Measurements from ENCODE around the gene IAPP. TPM values are rescaled to one million over a fixed set of nuclear protein-coding genes. Genes with fewer than 3 reads are reported as not detected.
"Not testable (repeated sequence)": the region's sequence is repeated elsewhere in the genome, so short reads cannot be mapped to it uniquely, and the experiment has no call there.

The IAPP gene
- total and polyA plus RNA-seq, 9 donors, result not detected

- Histone ChIP-seq H3K9me3 (no peaks in the 10 kb centered on the region), H3K27ac (no peak overlapping the region), H3K36me3 (no peaks in the 10 kb centered on the region), H3K4me3 (no peak overlapping the region), H3K27me3 (no peaks in the 10 kb centered on the region), H3K4me1 (ENCODE audit: insufficient read depth) (no peaks in the 10 kb centered on the region)
- intact Hi-C loops (cut with DNase I), result no loop called here
- no peak for DNase-seq
- WGBS, 3 donors, result 54 to 74% (median 61%) methylated on average over 16 of the region's 16 CpGs
- TF ChIP-seq CTCF (IDR thresholded peaks at IDR 0.05) (no peak), EP300 (IDR thresholded peaks at IDR 0.05) (no peak), POLR2A (IDR thresholded peaks at IDR 0.05) (no peak)
Measured at GRCh38 chr12:21413369-21414277, 40.9 kb downstream of the IAPP start.

- TF ChIP-seq EP300 (IDR thresholded peaks at IDR 0.05) (no peak), CTCF (IDR thresholded peaks at IDR 0.05) (no peak), POLR2A (IDR thresholded peaks at IDR 0.05) (no peak)
- H3K27ac ChIP-seq, result no peak overlapping the region
- no peak for DNase-seq
- H3K9me3 ChIP-seq, result no peaks in the 10 kb centered on the region
- no peaks in the 10 kb centered on the region for H3K27me3 ChIP-seq
- H3K4me3 ChIP-seq, result no peak overlapping the region
- H3K36me3 ChIP-seq, result no peaks in the 10 kb centered on the region
- intact Hi-C loops (cut with DNase I), result no loop called here
- 54 to 58% (median 54%) methylated on average over 4 of the region's 4 CpGs for WGBS, 3 donors
- no peaks in the 10 kb centered on the region for H3K4me1 ChIP-seq (ENCODE audit: insufficient read depth)
Measured at GRCh38 chr12:21416511-21417121, 43.9 kb downstream of the IAPP start.

- WGBS, 3 donors, result 79 to 82% (median 81%) methylated on average over 5 of the region's 5 CpGs
- H3K4me1 ChIP-seq (ENCODE audit: insufficient read depth); intact Hi-C loops (cut with DNase I); H3K4me3 ChIP-seq; DNase-seq; H3K9me3 ChIP-seq; H3K27ac ChIP-seq; H3K36me3 ChIP-seq; H3K27me3 ChIP-seq: not testable (repeated sequence)
Measured at GRCh38 chr12:21418398-21418797, 45.7 kb downstream of the IAPP start.

- H3K36me3 ChIP-seq; H3K4me1 ChIP-seq (ENCODE audit: insufficient read depth); H3K4me3 ChIP-seq; intact Hi-C loops (cut with DNase I); H3K27ac ChIP-seq; DNase-seq; H3K27me3 ChIP-seq; H3K9me3 ChIP-seq: not testable (repeated sequence)
- WGBS, 3 donors, result 83 to 85% (median 85%) methylated on average over 29 to 30 of the region's 30 CpGs
Measured at GRCh38 chr12:21419009-21419699, 46.5 kb downstream of the IAPP start.

- no peak for TF ChIP-seq EP300 (IDR thresholded peaks at IDR 0.05)
- TF ChIP-seq CTCF (IDR thresholded peaks at IDR 0.05), result no peak
- TF ChIP-seq POLR2A (IDR thresholded peaks at IDR 0.05), result no peak
- no peak for DNase-seq
- 50 to 80% (median 57%) methylated on average over 4 of the region's 4 CpGs for WGBS, 3 donors
- no peaks in the 10 kb centered on the region for H3K27me3 ChIP-seq
- intact Hi-C loops (cut with DNase I), result no loop called here
- no peak overlapping the region for H3K4me3 ChIP-seq
- H3K36me3 ChIP-seq, result no peaks in the 10 kb centered on the region
- H3K4me1 ChIP-seq (ENCODE audit: insufficient read depth), result no peaks in the 10 kb centered on the region
- H3K27ac ChIP-seq, result no peak overlapping the region
- H3K9me3 ChIP-seq, result no peaks in the 10 kb centered on the region
Measured at GRCh38 chr12:21428241-21428640, 55.5 kb downstream of the IAPP start.

Other genes with a start within 250 kb of the IAPP start
- gene SLCO1B1, start 241.7 kb upstream of the IAPP start, total RNA-seq, result under 1 TPM in 1 of 7 donors, not detected in 6; 0.08 TPM
- gene SLCO1B1, start 241.7 kb upstream of the IAPP start, polyA plus RNA-seq, result not detected
- under 1 TPM in 3 of 7 donors, not detected in 4; 0.20 to 0.35 (median 0.33) TPM for gene SLCO1A2, start 38.0 kb upstream of the IAPP start, total RNA-seq
- gene SLCO1A2, start 38.0 kb upstream of the IAPP start, polyA plus RNA-seq, result under 1 TPM in 1 of 2 donors, not detected in 1; 0.11 TPM
- 10 to 100 TPM; 11.3 to 25.4 (median 15.8) TPM for gene PYROXD1, start 64.8 kb downstream of the IAPP start, total RNA-seq
- gene PYROXD1, start 64.8 kb downstream of the IAPP start, polyA plus RNA-seq, result 1 to 10 TPM; 7.3 to 9.4 TPM
- 10 to 100 TPM; 12.3 to 28.0 (median 17.3) TPM for gene RECQL, start 128.7 kb downstream of the IAPP start, total RNA-seq
- gene RECQL, start 128.7 kb downstream of the IAPP start, polyA plus RNA-seq, result 10 to 100 TPM; 14.9 to 18.2 TPM
- 10 to 100 TPM; 13.6 to 23.3 (median 18.3) TPM for gene GOLT1B, start 128.9 kb downstream of the IAPP start, total RNA-seq
- gene GOLT1B, start 128.9 kb downstream of the IAPP start, polyA plus RNA-seq, result 10 to 100 TPM; 19.9 to 29.6 TPM
- gene SPX, start 153.4 kb downstream of the IAPP start, total RNA-seq, result 1 to 10 TPM in 1 of 7 donors, under 1 TPM in 3, not detected in 3; 0.22 to 1.1 (median 0.39) TPM
- gene SPX, start 153.4 kb downstream of the IAPP start, polyA plus RNA-seq, result under 1 TPM; 0.16 to 0.17 TPM
- gene GYS2, start 231.9 kb downstream of the IAPP start, total RNA-seq, result under 1 TPM in 1 of 7 donors, not detected in 6; 0.12 TPM
- gene GYS2, start 231.9 kb downstream of the IAPP start, polyA plus RNA-seq, result not detected

All from ovary (tissue), 9 donors.